SU-DHL-6 (cell line): ENCODE results near the gene TMEM138.

ENCODE experiments used
- H2AFZ ChIP-seq: fragments of 200-600 bp; sonication (generic); 2 replicates; pipeline ENCODE4 v1.6.1; 2014; ENCODE audit warnings: low read depth, mild to moderate bottlenecking, moderate library complexity, mixed read lengths, antibody characterized with exemption, low read length; ENCODE audit not compliant: severe bottlenecking
- H3F3A ChIP-seq: fragments of 200-600 bp; shearing (Covaris generic); 2 replicates; pipeline ENCODE4 v1.6.0; 2016; ENCODE audit warnings: antibody characterized with exemption, mild to moderate bottlenecking; ENCODE audit not compliant: insufficient read depth
- H3K27ac ChIP-seq: fragments of 200-600 bp; sonication (generic); 2 replicates; pipeline ENCODE4 v1.5.1; 2016; ENCODE audit warnings: low read depth, mild to moderate bottlenecking, low read length, moderate library complexity, mixed read lengths
- H3K27me3 ChIP-seq: fragments of 200-600 bp; sonication (generic), shearing (Covaris generic); 2 replicates; pipeline ENCODE4 v1.6.0; 2014; ENCODE audit warnings: mild to moderate bottlenecking, low read length
- H3K36me3 ChIP-seq: fragments of 200-600 bp; sonication (generic); 2 replicates; pipeline ENCODE4 v1.6.1; 2014; ENCODE audit warnings: mild to moderate bottlenecking, low read length, mixed read lengths
- H3K4me2 ChIP-seq: fragments of 300-600, 200-600 bp; shearing (Covaris generic), sonication (generic); 2 replicates; pipeline ENCODE4 v1.6.0; 2014; ENCODE audit warnings: low read length, low read depth, mild to moderate bottlenecking; ENCODE audit not compliant: poor library complexity, severe bottlenecking
- H3K4me3 ChIP-seq: fragments of 200-600 bp; sonication (generic); 2 replicates; pipeline ENCODE4 v1.5.1; 2014; ENCODE audit warnings: antibody characterized with exemption, low read length, mild to moderate bottlenecking, mixed read lengths; ENCODE audit not compliant: insufficient read depth, poor library complexity, severe bottlenecking
- H3K79me2 ChIP-seq: fragments of 200-600 bp; sonication (generic); 2 replicates; pipeline ENCODE4 v1.6.1; 2014; ENCODE audit warnings: mild to moderate bottlenecking, low read length, moderate library complexity; ENCODE audit not compliant: insufficient read depth
- H3K9ac ChIP-seq: fragments of 200-600 bp; sonication (generic); 2 replicates; pipeline ENCODE4 v1.7.0; 2014; ENCODE audit warnings: mild to moderate bottlenecking, low read length
- H3K9me2 ChIP-seq: fragments of 200-600 bp; sonication (generic); replicated peaks from 2 replicates; pipeline ENCODE4 v1.6.1; 2014; ENCODE audit warnings: low read length; ENCODE audit not compliant: insufficient read depth
- H3K9me3 ChIP-seq: fragments of 200-600 bp; sonication (generic); 2 replicates; pipeline ENCODE4 v1.6.1; 2014; ENCODE audit warnings: low read length, mixed read lengths; ENCODE audit not compliant: insufficient read depth
- H4K20me1 ChIP-seq: fragments of 200-600 bp; sonication (generic); 2 replicates; pipeline ENCODE4 v1.6.1; 2014; ENCODE audit warnings: low read depth, mild to moderate bottlenecking, antibody characterized with exemption, low read length, moderate library complexity, mixed read lengths
- EZH2phosphoT487 ChIP-seq: fragments of 200-600 bp; sonication (generic), shearing (Covaris generic); conservative IDR thresholded peaks from 2 replicates; pipeline ENCODE4 v1.6.1; 2018; ENCODE audit warnings: mild to moderate bottlenecking, antibody characterized with exemption, low read length, moderate library complexity, mixed read lengths
- TF ChIP-seq, protein P1 (sequence below): fragments of 200-600 bp; sonication (generic); IDR thresholded peaks from one replicate; pipeline ENCODE4 v1.5.1; 2017; ENCODE audit warnings: antibody characterized with exemption, mild to moderate bottlenecking, low read length, moderate library complexity; ENCODE audit not compliant: insufficient read depth, poor library complexity, severe bottlenecking

TMEM138 gene

GRCh38 chr11:61345954-61346843 lies 16.0 kb upstream of the TMEM138 start:
- Histone ChIP-seq H3K79me2 (no peaks in the 10 kb centered on the region), H3K4me3 (no peak overlapping the region), H3K9ac (no peak overlapping the region), H3F3A (no peaks in the 10 kb centered on the region), H3K4me2 (no peak overlapping the region), H3K27me3 (no peaks in the 10 kb centered on the region), H3K36me3 (no peaks in the 10 kb centered on the region), H3K9me3 (no peaks in the 10 kb centered on the region), H2AFZ (no peak overlapping the region), H4K20me1 (no peaks in the 10 kb centered on the region), H3K9me2 (no peaks in the 10 kb centered on the region), H3K27ac (no peak overlapping the region)
- TF ChIP-seq, protein P1, sequence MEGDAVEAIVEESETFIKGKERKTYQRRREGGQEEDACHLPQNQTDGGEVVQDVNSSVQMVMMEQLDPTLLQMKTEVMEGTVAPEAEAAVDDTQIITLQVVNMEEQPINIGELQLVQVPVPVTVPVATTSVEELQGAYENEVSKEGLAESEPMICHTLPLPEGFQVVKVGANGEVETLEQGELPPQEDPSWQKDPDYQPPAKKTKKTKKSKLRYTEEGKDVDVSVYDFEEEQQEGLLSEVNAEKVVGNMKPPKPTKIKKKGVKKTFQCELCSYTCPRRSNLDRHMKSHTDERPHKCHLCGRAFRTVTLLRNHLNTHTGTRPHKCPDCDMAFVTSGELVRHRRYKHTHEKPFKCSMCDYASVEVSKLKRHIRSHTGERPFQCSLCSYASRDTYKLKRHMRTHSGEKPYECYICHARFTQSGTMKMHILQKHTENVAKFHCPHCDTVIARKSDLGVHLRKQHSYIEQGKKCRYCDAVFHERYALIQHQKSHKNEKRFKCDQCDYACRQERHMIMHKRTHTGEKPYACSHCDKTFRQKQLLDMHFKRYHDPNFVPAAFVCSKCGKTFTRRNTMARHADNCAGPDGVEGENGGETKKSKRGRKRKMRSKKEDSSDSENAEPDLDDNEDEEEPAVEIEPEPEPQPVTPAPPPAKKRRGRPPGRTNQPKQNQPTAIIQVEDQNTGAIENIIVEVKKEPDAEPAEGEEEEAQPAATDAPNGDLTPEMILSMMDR = no peak
- TF ChIP-seq EZH2phosphoT487 = no peak

DNA sequence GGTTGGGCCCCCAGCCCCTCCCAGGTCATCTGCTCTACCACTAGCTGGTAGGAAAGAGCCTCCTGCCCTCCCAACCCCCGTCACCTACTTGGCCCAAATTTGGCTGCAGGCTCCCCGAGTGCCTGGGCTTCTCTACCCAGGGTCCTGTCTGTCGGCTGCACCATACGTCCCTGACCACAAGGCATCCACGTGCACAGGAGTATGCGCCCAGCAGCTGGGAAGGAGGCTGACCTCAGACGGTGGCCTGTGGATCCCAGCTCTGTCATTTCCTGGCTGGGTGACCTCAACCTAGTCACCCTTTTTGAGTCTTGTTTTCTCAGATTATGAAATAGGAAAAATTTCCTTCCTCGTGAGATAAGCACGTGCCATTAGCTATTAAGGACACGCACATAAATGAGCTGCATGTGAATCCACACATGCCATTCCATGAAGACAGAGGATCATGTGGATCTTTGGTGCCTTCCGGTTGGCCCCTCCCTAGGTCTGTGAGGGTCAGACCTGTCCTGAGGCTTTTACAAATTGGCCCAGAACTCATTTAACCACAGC lies 14.2 kb upstream of the TMEM138 start:
- H3K27me3 ChIP-seq = no peaks in the 10 kb centered on the region
- peaks cover under 1% of the 10 kb centered on the region; the same call in 1 of the 2 replicates for H3K79me2 ChIP-seq
- H3K27ac ChIP-seq = no peak overlapping the region
- 0 out of 2 replicates have a peak, but pooled peaks cover 3% of the 10 kb centered on the region for H3K36me3 ChIP-seq
- no peak for TF ChIP-seq EZH2phosphoT487
- TF ChIP-seq, protein P1 = no peak
- no peaks in the 10 kb centered on the region for H4K20me1 ChIP-seq
- H3K9me2 ChIP-seq = no peaks in the 10 kb centered on the region
- H3F3A ChIP-seq = no peaks in the 10 kb centered on the region
- no peak overlapping the region for H3K4me2 ChIP-seq
- H3K4me3 ChIP-seq = no peak overlapping the region
- no peaks in the 10 kb centered on the region for H3K9me3 ChIP-seq
- no peak overlapping the region for H2AFZ ChIP-seq
- H3K9ac ChIP-seq = no peak overlapping the region

DNA sequence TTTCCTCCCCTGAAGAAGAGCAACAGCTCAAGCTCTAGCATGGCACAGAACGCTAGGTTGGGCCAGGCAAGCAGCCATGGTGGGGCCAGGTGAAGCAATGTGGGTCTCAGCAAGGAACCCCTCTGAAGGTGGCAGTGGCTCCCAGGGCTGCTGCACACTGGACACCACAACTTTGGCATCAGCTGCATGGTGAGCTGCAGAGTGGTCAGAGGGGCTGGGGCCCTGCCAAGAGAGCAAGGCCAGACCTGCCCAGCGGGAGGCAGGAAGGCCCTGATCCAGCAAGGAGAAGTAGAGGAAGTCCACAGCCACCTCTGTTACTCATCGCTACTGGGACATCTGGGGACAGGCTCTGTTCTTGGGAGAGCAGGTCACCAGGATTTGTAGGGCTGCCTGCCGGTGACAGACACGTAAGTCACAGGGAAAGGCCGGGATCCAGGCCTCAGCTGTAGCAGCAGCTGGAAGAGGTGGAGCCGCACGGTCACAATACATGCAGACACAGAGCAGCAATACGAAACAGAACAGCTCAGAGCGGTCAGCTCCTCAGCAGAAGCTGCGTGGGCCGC lies 12.9 kb upstream of the TMEM138 start:
- H3K27ac ChIP-seq = no peak overlapping the region

More for the DNA sequence above, 12.9 kb upstream of the TMEM138 start:
- Histone ChIP-seq H3K9me3 (no peaks in the 10 kb centered on the region), H3K9ac (no peak overlapping the region), H3K9me2 (no peaks in the 10 kb centered on the region), H3K27me3 (no peaks in the 10 kb centered on the region), H3F3A (no peaks in the 10 kb centered on the region), H4K20me1 (no peaks in the 10 kb centered on the region), H3K4me2 (no peak overlapping the region), H3K79me2 (peaks cover 10% of the 10 kb centered on the region; the same call in 1 of the 2 replicates), H3K36me3 (peaks cover 6% of the 10 kb centered on the region; the same call in 1 of the 2 replicates), H3K4me3 (no peak overlapping the region), H2AFZ (no peak overlapping the region)
- no peak for TF ChIP-seq EZH2phosphoT487
- TF ChIP-seq, protein P1 = no peak
